ENCODE data around the gene ZNF836. TPM values are rescaled to one million over a fixed set of nuclear protein-coding genes. Genes with fewer than 3 reads are reported as not detected.

Gene ZNF836
- polyA plus RNA-seq, 3 donors: 2.3 to 4.8 (median 2.6) TPM

DNA sequence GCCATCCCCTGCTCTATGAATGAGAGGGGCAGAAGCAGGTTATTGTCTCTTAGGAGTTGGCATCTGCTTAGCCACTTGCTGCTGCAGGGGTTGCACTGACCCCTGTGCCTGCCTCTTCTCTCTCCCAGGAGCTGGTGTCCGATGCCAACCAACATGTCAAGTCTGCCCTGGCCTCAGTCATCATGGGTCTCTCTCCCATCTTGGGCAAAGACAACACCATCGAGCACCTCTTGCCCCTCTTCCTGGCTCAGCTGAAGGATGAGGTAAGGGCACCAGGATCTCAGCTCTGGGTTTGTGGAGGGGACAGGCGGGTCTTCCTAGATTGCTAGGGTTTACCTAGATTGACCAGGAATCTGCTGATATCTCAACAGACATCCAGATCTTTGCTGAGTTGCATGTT, 45.0 kb upstream of the ZNF836 start:
- Histone ChIP-seq H3K4me1 (ENCODE audit: control insufficient read depth in 1 of 2, insufficient read depth in 2 of 2, low read length in 2 of 2) (no peaks in the 10 kb centered on the region), H4K20me1 (ENCODE audit: insufficient read depth, low read length) (no peaks in the 10 kb centered on the region), H3K27ac (ENCODE audit: low read depth in 1 of 2, low read length in 2 of 2) (no peak overlapping the region), H3K79me2 (ENCODE audit: insufficient read depth, low read length) (no peaks in the 10 kb centered on the region), H3K9ac (ENCODE audit: insufficient read depth, low read length, poor library complexity, severe bottlenecking) (no peak overlapping the region), H3K4me2 (replicated peaks; ENCODE audit: extremely low read depth, low read length, poor library complexity, severe bottlenecking) (no peak overlapping the region), H3K4me3 (replicated peaks in 1 of 3; ENCODE audit: low read depth in 2 of 3, low read length in 3 of 3) (no peak overlapping the region), H2AFZ (ENCODE audit: insufficient read depth, low read depth, low read length, poor library complexity, severe bottlenecking) (no peak overlapping the region), H3K27me3 (ENCODE audit: control insufficient read depth in 2 of 2, insufficient read depth in 2 of 2, low read length in 2 of 2) (no peaks in the 10 kb centered on the region), H3K36me3 (replicated peaks in 1 of 2; ENCODE audit: control insufficient read depth in 1 of 2, insufficient read depth in 2 of 2, low read length in 2 of 2) (peaks cover 98 to 100% of the 10 kb centered on the region in 2 donors), H3K9me3 (replicated peaks in 1 of 2; ENCODE audit: control insufficient read depth in 1 of 2, insufficient read depth in 1 of 2, low read length in 2 of 2) (no peaks in the 10 kb centered on the region)
- no peaks in the 10 kb centered on the region for H3K4me1 Mint-ChIP-seq
- H3K27ac Mint-ChIP-seq: peak overlapping the region in 1 of 7 donors; percentile 47
- H3K27me3 Mint-ChIP-seq (ENCODE audit: low read depth in 3 of 3): no peaks in the 10 kb centered on the region
- H3K36me3 Mint-ChIP-seq: peaks cover 97 to 100% of the 10 kb centered on the region in 2 donors
- intact Hi-C loops (cut with micrococcal nuclease): no loop called here
- no peak for DNase-seq
- TF ChIP-seq, protein P1, sequence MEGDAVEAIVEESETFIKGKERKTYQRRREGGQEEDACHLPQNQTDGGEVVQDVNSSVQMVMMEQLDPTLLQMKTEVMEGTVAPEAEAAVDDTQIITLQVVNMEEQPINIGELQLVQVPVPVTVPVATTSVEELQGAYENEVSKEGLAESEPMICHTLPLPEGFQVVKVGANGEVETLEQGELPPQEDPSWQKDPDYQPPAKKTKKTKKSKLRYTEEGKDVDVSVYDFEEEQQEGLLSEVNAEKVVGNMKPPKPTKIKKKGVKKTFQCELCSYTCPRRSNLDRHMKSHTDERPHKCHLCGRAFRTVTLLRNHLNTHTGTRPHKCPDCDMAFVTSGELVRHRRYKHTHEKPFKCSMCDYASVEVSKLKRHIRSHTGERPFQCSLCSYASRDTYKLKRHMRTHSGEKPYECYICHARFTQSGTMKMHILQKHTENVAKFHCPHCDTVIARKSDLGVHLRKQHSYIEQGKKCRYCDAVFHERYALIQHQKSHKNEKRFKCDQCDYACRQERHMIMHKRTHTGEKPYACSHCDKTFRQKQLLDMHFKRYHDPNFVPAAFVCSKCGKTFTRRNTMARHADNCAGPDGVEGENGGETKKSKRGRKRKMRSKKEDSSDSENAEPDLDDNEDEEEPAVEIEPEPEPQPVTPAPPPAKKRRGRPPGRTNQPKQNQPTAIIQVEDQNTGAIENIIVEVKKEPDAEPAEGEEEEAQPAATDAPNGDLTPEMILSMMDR (IDR thresholded peaks at IDR 0.05): no peak
- WGBS (ENCODE audit: insufficient coverage): 94% methylated on average over 2 of the region's 3 CpGs
- peaks cover 0 to 2% (median 0%) of the 10 kb centered on the region in 7 donors for H3K9me3 Mint-ChIP-seq
- H3K4me3 Mint-ChIP-seq: no peak overlapping the region

DNA sequence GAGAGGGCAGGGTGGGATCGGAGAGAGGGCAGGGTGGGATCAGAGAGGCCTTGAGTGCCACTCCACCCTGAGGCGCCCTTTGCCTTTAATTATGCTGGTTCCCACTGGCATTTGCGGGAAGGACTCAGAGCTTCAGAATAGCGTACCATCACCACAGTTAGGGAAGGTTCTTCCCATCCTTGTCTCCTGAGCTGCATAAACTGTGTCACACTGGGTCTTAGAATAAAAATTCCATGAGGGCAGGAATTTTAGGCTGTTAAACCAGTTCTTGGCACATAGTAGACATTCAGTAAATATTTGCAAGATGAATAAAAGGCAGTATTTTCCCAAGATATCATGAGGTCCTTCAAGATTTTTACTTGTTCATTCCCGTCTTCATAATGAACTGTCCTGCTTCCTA, 42.8 kb upstream of the ZNF836 start:
- Histone ChIP-seq H3K79me2 (ENCODE audit: insufficient read depth, low read length) (peaks cover 5% of the 10 kb centered on the region), H2AFZ (ENCODE audit: insufficient read depth, low read depth, low read length, poor library complexity, severe bottlenecking) (no peak overlapping the region), H3K4me1 (ENCODE audit: control insufficient read depth in 1 of 2, insufficient read depth in 2 of 2, low read length in 2 of 2) (no peaks in the 10 kb centered on the region), H4K20me1 (ENCODE audit: insufficient read depth, low read length) (peaks cover 8% of the 10 kb centered on the region), H3K9ac (ENCODE audit: insufficient read depth, low read length, poor library complexity, severe bottlenecking) (no peak overlapping the region), H3K27me3 (ENCODE audit: control insufficient read depth in 2 of 2, insufficient read depth in 2 of 2, low read length in 2 of 2) (no peaks in the 10 kb centered on the region), H3K4me3 (replicated peaks in 1 of 3; ENCODE audit: low read depth in 2 of 3, low read length in 3 of 3) (no peak overlapping the region), H3K27ac (ENCODE audit: low read depth in 1 of 2, low read length in 2 of 2) (no peak overlapping the region), H3K36me3 (replicated peaks in 1 of 2; ENCODE audit: control insufficient read depth in 1 of 2, insufficient read depth in 2 of 2, low read length in 2 of 2) (peaks cover 96 to 100% of the 10 kb centered on the region in 2 donors), H3K4me2 (replicated peaks; ENCODE audit: extremely low read depth, low read length, poor library complexity, severe bottlenecking) (no peak overlapping the region), H3K9me3 (replicated peaks in 1 of 2; ENCODE audit: control insufficient read depth in 1 of 2, insufficient read depth in 1 of 2, low read length in 2 of 2) (no peaks in the 10 kb centered on the region)
- Mint-ChIP-seq H3K27ac (peak overlapping the region in 3 of 7 donors; percentile 44 to 69 (median 56)), H3K4me1 (no peaks in the 10 kb centered on the region), H3K27me3 (ENCODE audit: low read depth in 3 of 3) (no peaks in the 10 kb centered on the region), H3K36me3 (peaks cover 92 to 100% of the 10 kb centered on the region in 2 donors), H3K9me3 (peaks cover 0 to 2% (median 0%) of the 10 kb centered on the region in 7 donors), H3K4me3 (no peak overlapping the region)
- WGBS (ENCODE audit: insufficient coverage): 98% methylated on average over 5 of the region's 5 CpGs
- TF ChIP-seq, protein P1 (IDR thresholded peaks at IDR 0.05): no peak
- intact Hi-C loops (cut with micrococcal nuclease): no loop called here
- no peak for DNase-seq
